A549 (cell line): Measurements from ENCODE around the gene S100A1. TPM values are rescaled to one million over a fixed set of nuclear protein-coding genes. Genes with fewer than 3 reads are reported as not detected.

ENCODE experiments used
- ATAC-seq, 2 experiments: fragments of 200-7000 bp in 1 of 2; fragments of >200 bp in 1 of 2; cut with Nextera tagmentation in 1 of 2; cut with Tn5 transposase in 1 of 2; 3 replicates each; pipeline versions ENCODE4 v1.8.0 to v1.9.1; 2018 to 2020; ENCODE audit warnings: mild to moderate bottlenecking in 1 of 2, moderate library complexity in 1 of 2
- CTCF ChIA-PET: fragments of 300-600 bp; sonication (Branson Sonifier 250); formaldehyde crosslinking; extraction: SDS; loops from one replicate; lab custom pipeline; 2021; ENCODE audit warnings: antibody characterized with exemption, inconsistent platforms; lab: Yijun Ruan, JAX
- POLR2A ChIA-PET: fragments of 350-600 bp; formaldehyde crosslinking; extraction: SDS; loops from one replicate; lab custom pipeline; 2021; ENCODE audit warnings: antibody characterized with exemption, inconsistent platforms; lab: Yijun Ruan, JAX
- DNase-seq, 2 experiments: peaks; one replicate each; pipeline versions ENCODE4 v3.0.0 to v3.0.0-alpha.2; 2011 to 2016; ENCODE audit warnings: low read depth in 1 of 2, low spot score in 1 of 2
- FAIRE-seq: peaks from 2 replicates; lab custom pipeline; 2011; peaks lifted over from hg19 to GRCh38; lab: Jason Lieb, UNC
- H3K27ac ChIP-seq, 2 experiments: fragments of >200 bp; sonication (Bioruptor Twin); formaldehyde crosslinking; 3 replicates each; pipeline ENCODE4 v1.5.1; 2016 to 2017
- H3K4me1 ChIP-seq: fragments of >200 bp; sonication (Bioruptor Twin); formaldehyde crosslinking; 3 replicates; pipeline ENCODE4 v1.6.1; 2016
- H3K4me2 ChIP-seq: fragments of >200 bp; sonication (Bioruptor Twin); formaldehyde crosslinking; 3 replicates; pipeline ENCODE4 v1.6.1; 2016
- H3K4me3 ChIP-seq: fragments of >200 bp; sonication (Bioruptor Twin); formaldehyde crosslinking; 3 replicates; pipeline ENCODE4 v1.5.1; 2016
- H3K9me3 ChIP-seq: fragments of >200 bp; sonication (Bioruptor Twin); formaldehyde crosslinking; 3 replicates; pipeline ENCODE4 v1.6.1; 2016
- BCL3 ChIP-seq: fragments of >200 bp; sonication (Bioruptor Twin); formaldehyde crosslinking; IDR thresholded peaks from 3 replicates; pipeline ENCODE4 v1.6.1; 2016
- BHLHE40 ChIP-seq: IDR thresholded peaks from 2 replicates; pipeline ENCODE4 v1.6.1; 2012; ENCODE audit warnings: low read depth, low read length, inconsistent platforms
- CEBPB ChIP-seq, 2 experiments: fragments of >200 bp in 1 of 2; sonication (Bioruptor Twin) in 1 of 2; formaldehyde crosslinking in 1 of 2; IDR thresholded peaks; 2 replicates each; pipeline ENCODE4 v1.6.1; 2012 to 2016
- EHF ChIP-seq: fragments of 250-450 bp; sonication (Bioruptor Pico); IDR thresholded peaks from 2 replicates; pipeline ENCODE4 v1.5.0; 2020; ENCODE audit warnings: mild to moderate bottlenecking
- FOSB ChIP-seq: fragments of 250-450 bp; sonication (Bioruptor Pico); IDR thresholded peaks from 2 replicates; pipeline ENCODE4 v1.5.0; 2020; ENCODE audit warnings: mild to moderate bottlenecking, moderate library complexity
- GATA3 ChIP-seq: IDR thresholded peaks from 2 replicates; pipeline ENCODE4 v1.6.1; 2012; ENCODE audit warnings: borderline replicate concordance
- HOXB13 ChIP-seq: fragments of 250-450 bp; sonication (Bioruptor Pico); IDR thresholded peaks from 2 replicates; pipeline ENCODE4 v1.5.0; 2020; ENCODE audit warnings: low read depth, mild to moderate bottlenecking, moderate library complexity
- JUN ChIP-seq, 2 experiments: fragments of >200 bp; sonication (Bioruptor Twin); formaldehyde crosslinking; IDR thresholded peaks; 2 replicates in 1 of 2; 3 replicates in 1 of 2; pipeline ENCODE4 v1.6.1; 2016 to 2017
- KDM1A ChIP-seq: fragments of 200-600 bp; sonication (generic); IDR thresholded peaks from 2 replicates; pipeline ENCODE4 v1.6.1; 2016; ENCODE audit warnings: low read depth, mild to moderate bottlenecking
- KDM5A ChIP-seq: fragments of 200-600 bp; sonication (generic); IDR thresholded peaks from 2 replicates; pipeline ENCODE4 v1.6.1; 2016; ENCODE audit warnings: antibody characterized with exemption, mild to moderate bottlenecking
- NR3C1 ChIP-seq: fragments of >200 bp; sonication (Bioruptor Twin); formaldehyde crosslinking; IDR thresholded peaks from 3 replicates; pipeline ENCODE4 v1.6.1; 2017
- PHF8 ChIP-seq: fragments of 200-600 bp; sonication (generic); IDR thresholded peaks from 2 replicates; pipeline ENCODE4 v1.6.1; 2016; ENCODE audit warnings: low read depth, mild to moderate bottlenecking, antibody characterized with exemption, moderate library complexity, borderline replicate concordance
- POLR2AphosphoS2 ChIP-seq: conservative IDR thresholded peaks from 2 replicates; pipeline ENCODE4 v1.6.1; 2012; ENCODE audit warnings: low read length, improper control_type of control experiment, inconsistent platforms
- RAD21 ChIP-seq, 2 experiments: fragments of >200 bp in 1 of 2; sonication (Bioruptor Twin) in 1 of 2; formaldehyde crosslinking in 1 of 2; IDR thresholded peaks in 1 of 2; conservative IDR thresholded peaks in 1 of 2; 2 replicates in 1 of 2; 3 replicates in 1 of 2; pipeline ENCODE4 v1.6.1; 2012 to 2018; ENCODE audit warnings: inconsistent platforms in 1 of 2
- RFX5 ChIP-seq: fragments of 450-650 bp; IDR thresholded peaks from 2 replicates; pipeline ENCODE4 v1.7.1; 2014; ENCODE audit warnings: antibody characterized with exemption, mild to moderate bottlenecking, moderate library complexity
- TP53 ChIP-seq: fragments of 250-450 bp; sonication (Bioruptor Pico); IDR thresholded peaks from 2 replicates; pipeline ENCODE4 v1.5.0; 2021; ENCODE audit warnings: mild to moderate bottlenecking, moderate library complexity
- ZSCAN20 ChIP-seq: fragments of 250-450 bp; sonication (Bioruptor Pico); IDR thresholded peaks from 2 replicates; pipeline ENCODE4 v1.8.0; 2022; ENCODE audit warnings: mild to moderate bottlenecking, moderate library complexity
- WGBS: methylation state at CpG from one replicate; pipeline ENCODE4 v1.1.6; 2017; ENCODE audit errors: missing lambda C conversion rate; 5-methylcytosine and 5-hydroxymethylcytosine counted together
- polyA plus RNA-seq, 4 experiments: library from polyadenylated mRNA; depleted of rRNA in 3 of 4; stranded (reverse); fragments of >200 nt; fragmentation: RNase III in 1 of 4; extraction: RNeasy Plus Mini Kit Qiagen cat#74134 plus additional on column Dnase treatment in 1 of 4; gene quantifications; 2 replicates in 3 of 4; 3 replicates in 1 of 4; pipeline ENCODE4 v1.2.3, GENCODE V29; 2011 to 2017
- TF ChIP-seq, protein P1 (sequence below): IDR thresholded peaks from 2 replicates; pipeline ENCODE4 v1.6.1; 2012
- TF ChIP-seq, protein P2 (sequence below): fragments of 250-450 bp; sonication (Bioruptor Pico); IDR thresholded peaks from 2 replicates; pipeline ENCODE4 v1.5.0; 2020; ENCODE audit warnings: low read depth, mild to moderate bottlenecking, moderate library complexity
- TF ChIP-seq, protein P3 (sequence below): fragments of >200 bp; sonication (Bioruptor Twin); formaldehyde crosslinking; IDR thresholded peaks from 2 replicates; pipeline ENCODE4 v1.6.1; 2016
- TF ChIP-seq, protein P4 (sequence below): fragments of 150-350 bp; IDR thresholded peaks from 2 replicates; pipeline ENCODE4 v1.6.1; 2014; ENCODE audit warnings: low read depth, mild to moderate bottlenecking, low read length

Gene S100A1
- polyA plus RNA-seq, 2 of the 4 experiments (the other 2 are of a cell fraction) = 0.59 to 0.97 TPM

DNA sequence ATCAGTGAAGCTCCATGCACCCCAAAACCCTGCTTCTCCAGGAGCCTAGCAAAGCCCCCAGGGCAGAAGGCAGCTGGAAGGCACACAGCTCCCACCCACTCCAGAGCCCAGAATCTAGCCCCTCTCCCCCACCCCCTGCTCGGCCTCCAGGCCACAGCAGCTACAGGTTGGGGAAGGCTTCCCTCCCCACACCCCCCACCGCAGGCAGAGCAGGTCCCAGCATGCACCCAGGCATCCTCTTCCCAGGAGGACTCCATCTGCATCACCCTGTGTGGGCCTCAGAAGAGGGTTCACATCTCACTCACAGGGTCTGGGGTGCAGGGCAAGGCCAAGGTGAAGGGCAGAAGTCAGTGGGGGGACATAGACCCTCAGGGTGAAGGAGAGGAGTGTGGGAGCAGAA, 12.8 kb upstream of the S100A1 start (continued):
- TF ChIP-seq BCL3 (no peak), TP53 (CRISPR knock-in tag) (no peak)

GRCh38 chr1:153616144-153616916, 11.9 kb upstream of the S100A1 start, which contains the start of gene S100A14:
Gene S100A14 (minus strand): TSS chr1:153616325. CDS start chr1:153615858, 467 bp downstream.
- TF ChIP-seq NR3C1 = no peak
- TF ChIP-seq KDM5A = no peak
- no peak for TF ChIP-seq POLR2AphosphoS2
- no peak for TF ChIP-seq ZSCAN20 (CRISPR knock-in tag)
- TF ChIP-seq RFX5 = no peak
- TF ChIP-seq HOXB13 = no peak
- no peak for TF ChIP-seq CEBPB (IDR thresholded peaks at IDR 0.05)
- TF ChIP-seq, protein P1, sequence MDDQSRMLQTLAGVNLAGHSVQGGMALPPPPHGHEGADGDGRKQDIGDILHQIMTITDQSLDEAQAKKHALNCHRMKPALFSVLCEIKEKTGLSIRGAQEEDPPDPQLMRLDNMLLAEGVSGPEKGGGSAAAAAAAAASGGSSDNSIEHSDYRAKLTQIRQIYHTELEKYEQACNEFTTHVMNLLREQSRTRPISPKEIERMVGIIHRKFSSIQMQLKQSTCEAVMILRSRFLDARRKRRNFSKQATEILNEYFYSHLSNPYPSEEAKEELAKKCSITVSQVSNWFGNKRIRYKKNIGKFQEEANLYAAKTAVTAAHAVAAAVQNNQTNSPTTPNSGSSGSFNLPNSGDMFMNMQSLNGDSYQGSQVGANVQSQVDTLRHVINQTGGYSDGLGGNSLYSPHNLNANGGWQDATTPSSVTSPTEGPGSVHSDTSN = no peak
- no peak for TF ChIP-seq KDM1A
- TF ChIP-seq, all 56 proteins: peak for 0
- Histone ChIP-seq H3K4me3 (no peak within 1 kb of the TSS), H3K4me2 (no peak within 1 kb of the TSS), H3K4me1 (peaks cover 29% of the 10 kb centered on the region), H3K27ac (peak within 1 kb of the TSS in 1 of 2 experiments; percentile 56; a peak in 3 of 6 replicates), H3K9me3 (no peaks in the 10 kb centered on the region)
- ChIA-PET CTCF (interaction anchor here (0.8 to 18.3 kb wide), 7 partner anchors 12 to 106 kb away, joined by 3 to 253 read pairs (median 11); partner anchors contain the start of genes CHTOP, S100A1 and S100A13), POLR2A (interaction anchor here (2.8 to 4.7 kb wide), 2 partner anchors 11 to 18 kb away, joined by 13 to 49 read pairs; partner anchors contain the start of genes CHTOP, S100A1 and S100A13)
- DNase-seq (no peak), ATAC-seq (no peak), FAIRE-seq (no peak)
- 79% methylated on average over 10 of the region's 10 CpGs for WGBS

GRCh38 chr1:153616917-153617311, 11.3 kb upstream of the S100A1 start:
- Histone ChIP-seq H3K27ac (peak overlapping the region in 1 of 2 experiments; percentile 56; a peak in 1 of 6 replicates), H3K4me3 (no peak overlapping the region), H3K9me3 (no peaks in the 10 kb centered on the region), H3K4me1 (peaks cover 27% of the 10 kb centered on the region), H3K4me2 (no peak overlapping the region)
- TF ChIP-seq, protein P2, sequence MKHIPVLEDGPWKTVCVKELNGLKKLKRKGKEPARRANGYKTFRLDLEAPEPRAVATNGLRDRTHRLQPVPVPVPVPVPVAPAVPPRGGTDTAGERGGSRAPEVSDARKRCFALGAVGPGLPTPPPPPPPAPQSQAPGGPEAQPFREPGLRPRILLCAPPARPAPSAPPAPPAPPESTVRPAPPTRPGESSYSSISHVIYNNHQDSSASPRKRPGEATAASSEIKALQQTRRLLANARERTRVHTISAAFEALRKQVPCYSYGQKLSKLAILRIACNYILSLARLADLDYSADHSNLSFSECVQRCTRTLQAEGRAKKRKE (CRISPR knock-in tag) = no peak
- no peak for TF ChIP-seq BHLHE40
- TF ChIP-seq GATA3 = no peak
- no peak for TF ChIP-seq JUN (IDR thresholded peaks at IDR 0.05)
- no peak for TF ChIP-seq EHF (CRISPR knock-in tag)
- no peak for TF ChIP-seq FOSB (CRISPR knock-in tag)
- no peak for TF ChIP-seq PHF8
- TF ChIP-seq NR3C1 = no peak
- TF ChIP-seq, protein P3, sequence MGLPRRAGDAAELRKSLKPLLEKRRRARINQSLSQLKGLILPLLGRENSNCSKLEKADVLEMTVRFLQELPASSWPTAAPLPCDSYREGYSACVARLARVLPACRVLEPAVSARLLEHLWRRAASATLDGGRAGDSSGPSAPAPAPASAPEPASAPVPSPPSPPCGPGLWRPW = no peak
- TF ChIP-seq, protein P4, sequence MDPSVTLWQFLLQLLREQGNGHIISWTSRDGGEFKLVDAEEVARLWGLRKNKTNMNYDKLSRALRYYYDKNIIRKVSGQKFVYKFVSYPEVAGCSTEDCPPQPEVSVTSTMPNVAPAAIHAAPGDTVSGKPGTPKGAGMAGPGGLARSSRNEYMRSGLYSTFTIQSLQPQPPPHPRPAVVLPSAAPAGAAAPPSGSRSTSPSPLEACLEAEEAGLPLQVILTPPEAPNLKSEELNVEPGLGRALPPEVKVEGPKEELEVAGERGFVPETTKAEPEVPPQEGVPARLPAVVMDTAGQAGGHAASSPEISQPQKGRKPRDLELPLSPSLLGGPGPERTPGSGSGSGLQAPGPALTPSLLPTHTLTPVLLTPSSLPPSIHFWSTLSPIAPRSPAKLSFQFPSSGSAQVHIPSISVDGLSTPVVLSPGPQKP = no peak
- TF ChIP-seq ZSCAN20 (CRISPR knock-in tag) = no peak
- no peak for TF ChIP-seq RAD21 (conservative IDR thresholded peaks at IDR 0.05 in 1 of 2, IDR thresholded peaks at IDR 0.05 in 1 of 2)
- DNase-seq (no peak), ATAC-seq (no peak), FAIRE-seq (no peak)
- POLR2A ChIA-PET = interaction anchor here (2.8 kb wide), 1 partner anchor 10 kb away, joined by 13 read pairs; the partner anchor contains the start of genes S100A1 and S100A13
- 91% methylated on average over 5 of the region's 5 CpGs for WGBS
- CTCF ChIA-PET = interaction anchor here (1.1 to 18.3 kb wide), 4 partner anchors 11 to 106 kb away, joined by 3 to 253 read pairs (median 66); partner anchors contain the start of genes S100A1 and S100A13
